ENCODE results near the gene ANKRD13B.
A peak's percentile ranks its signal among the peaks of the same experiment; 100 is the strongest.

Gene ANKRD13B

DNA sequence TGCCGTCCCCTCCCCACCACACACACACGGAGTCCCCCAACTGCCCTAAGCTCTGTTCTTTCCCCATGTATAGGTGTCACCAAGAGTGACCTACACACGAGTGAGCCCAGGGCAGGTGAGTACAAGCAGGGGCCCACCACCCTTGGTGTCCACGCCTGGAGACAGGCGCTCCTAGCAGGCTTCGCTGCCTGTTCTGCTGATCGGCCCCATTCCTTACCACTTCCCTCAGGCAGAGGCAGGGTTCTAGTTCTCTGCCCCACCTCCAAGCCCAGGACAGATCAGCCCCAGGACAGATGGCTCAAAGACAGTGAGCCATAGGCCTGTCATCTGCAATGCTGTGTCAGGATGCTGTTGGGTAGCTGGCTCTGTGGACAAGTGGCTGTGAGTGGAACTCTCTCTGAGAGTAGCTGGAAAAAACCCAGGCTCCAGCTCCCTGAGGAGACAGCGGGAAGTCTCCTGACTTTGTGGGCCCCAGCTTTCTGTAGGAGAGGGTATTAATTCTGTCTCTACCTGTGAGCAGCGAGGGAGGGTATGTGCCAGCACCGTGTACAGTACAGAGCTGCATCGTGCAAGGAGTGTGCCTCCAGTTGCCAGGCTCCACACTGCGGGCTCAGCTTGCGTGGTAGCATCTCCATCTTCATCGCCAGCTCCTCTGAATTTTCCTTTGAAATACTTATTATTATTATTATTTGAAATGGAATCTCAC is 23.5 kb upstream of the ANKRD13B start:
- no peak for DNase-seq

- no peak for DNase-seq
These were observed 22.4 kb upstream of the ANKRD13B start for GRCh38 chr17:29570521-29570920.

DNA sequence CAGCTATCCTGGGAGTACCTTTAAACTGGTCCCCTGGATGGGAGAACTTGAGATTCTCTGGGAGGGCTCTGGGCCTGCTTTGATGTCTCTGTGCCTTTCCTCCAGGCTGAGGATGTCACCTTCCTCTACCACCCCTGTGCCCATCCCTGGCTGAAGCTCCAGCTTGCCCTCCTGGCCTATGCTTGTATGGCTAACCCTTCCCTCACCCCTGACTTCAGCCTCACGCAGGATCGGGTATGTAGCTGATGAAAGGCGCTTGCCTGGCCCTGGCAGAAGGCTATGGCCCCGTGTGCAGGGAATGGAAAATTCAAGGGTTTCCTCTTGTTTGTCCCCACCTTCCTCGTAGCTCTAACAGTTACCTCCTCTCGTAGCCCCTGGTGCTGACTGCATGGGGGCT is 21.4 kb upstream of the ANKRD13B start:
- DNase-seq, result no peak

DNA sequence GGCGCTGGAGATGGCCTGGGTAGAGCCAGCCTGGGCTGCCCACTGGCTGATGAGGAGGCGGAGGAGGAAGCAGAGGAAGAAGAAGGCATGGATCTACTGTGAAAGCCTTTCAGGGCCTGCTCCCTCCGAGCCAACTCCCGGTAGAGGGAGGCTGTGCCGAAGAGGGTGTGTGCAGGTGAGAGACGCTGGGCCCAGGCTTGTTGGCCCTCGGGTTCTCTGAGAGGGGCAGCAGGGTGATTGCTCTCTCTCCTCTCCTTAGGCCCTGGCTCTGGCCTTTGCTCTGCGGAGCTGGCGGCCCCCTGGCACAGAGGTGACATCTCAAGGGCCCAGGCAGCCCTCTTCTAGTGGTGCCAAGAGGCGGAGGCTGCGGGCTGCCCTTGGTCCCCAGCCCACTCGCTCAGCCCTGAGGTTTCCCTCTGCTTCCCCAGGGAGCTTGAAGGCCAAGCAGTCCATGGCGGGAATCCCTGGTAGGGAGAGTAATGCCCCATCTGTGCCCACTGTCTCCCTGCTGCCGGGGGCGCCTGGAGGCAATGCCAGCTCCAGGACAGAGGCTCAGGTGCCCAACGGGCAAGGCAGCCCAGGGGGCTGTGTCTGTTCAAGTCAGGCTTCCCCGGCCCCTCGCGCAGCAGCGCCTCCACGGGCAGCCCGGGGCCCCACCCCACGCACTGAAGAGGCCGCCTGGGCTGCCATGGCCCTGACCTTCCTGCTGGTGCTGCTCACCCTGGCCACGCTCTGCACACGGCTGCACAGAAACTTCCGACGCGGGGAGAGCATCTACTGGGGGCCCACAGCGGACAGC is 20.9 kb upstream of the ANKRD13B start:
- no peak for DNase-seq

DNA sequence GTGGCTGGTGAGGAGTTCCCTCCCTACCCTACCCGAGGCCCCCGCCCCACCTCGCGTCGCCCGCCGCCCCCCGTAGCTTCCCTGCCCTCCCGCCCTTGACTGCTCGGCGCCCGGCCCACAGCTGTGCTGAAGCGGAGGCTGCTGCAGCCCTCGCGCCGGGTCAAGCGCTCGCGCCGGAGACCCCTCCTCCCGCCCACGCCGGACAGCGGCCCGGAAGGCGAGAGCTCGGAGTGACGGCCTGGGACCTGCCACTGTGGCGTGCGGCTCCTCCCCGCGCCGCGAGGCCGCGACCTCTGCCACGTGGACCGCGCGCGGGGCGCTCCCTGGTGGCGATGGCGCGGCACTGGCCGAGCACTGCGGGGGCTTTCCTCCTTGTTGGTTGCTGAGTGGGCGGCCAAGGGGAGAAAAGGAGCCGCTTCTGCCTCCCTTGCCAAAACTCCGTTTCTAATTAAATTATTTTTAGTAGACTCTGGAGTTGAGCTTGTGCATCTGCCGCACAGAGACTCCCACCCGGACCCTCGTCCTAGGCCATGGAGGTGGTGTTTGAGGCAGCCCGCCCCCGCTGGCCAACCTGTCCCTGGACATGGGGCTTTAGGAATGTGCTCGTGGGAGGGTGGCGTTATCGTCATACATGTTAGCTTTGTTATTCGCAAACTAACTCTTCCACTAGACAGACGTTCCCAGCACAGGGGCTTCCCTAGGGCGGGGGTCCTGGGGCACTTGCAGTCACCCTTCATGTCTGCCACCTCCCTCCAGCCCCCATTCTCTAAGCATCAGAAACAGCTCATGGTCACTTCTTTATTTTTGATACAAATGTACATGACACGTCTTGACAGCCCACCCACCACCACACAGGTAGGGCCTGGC is 20.0 kb upstream of the ANKRD13B start:
- no peak for DNase-seq

- no peak for DNase-seq
These were observed 19.4 kb upstream of the ANKRD13B start for GRCh38 chr17:29573558-29573869.

DNA sequence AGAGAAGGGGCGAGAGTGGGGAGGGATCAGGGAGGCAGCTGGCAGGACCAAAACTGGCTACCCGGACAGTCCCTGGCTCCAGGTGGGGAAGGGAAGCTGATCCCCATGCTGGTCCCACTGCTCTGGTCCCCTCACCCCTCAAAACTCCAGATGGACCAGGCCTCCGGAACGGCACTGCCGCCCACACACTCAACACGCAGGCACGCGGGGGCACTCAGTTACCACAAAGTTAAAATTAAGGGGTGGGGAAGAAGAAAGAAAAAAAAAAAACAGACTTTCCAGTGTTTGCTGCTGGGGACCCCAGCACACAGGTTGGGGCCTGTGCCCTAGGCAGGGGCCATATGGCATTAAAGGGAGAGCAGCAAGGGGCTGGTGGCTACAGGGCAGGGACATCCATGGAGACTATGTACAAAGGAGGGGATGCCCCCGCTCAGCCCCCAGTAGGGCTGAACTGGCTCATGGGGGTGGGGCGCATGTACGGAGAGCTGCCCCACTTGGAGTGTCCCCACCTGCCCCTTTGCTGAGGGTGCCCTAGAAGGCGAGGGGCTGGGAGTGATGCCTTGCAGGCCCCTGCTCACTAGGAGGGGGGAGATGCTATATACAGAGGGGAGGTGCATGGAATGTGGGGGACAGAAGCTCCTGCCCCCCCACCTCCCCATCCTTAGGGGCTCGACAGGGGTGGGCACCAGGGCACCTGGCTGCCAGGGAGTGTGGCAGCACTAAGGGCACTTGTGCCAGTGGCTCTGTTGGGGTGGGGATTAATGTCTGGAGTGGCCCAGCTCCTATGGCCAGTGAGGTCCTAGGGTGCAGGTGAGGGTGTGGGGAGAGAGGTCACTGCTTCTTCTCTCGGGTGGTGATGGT is 18.8 kb upstream of the ANKRD13B start:
- no peak for DNase-seq

GRCh38 chr17:29574732-29575510 is 18.0 kb upstream of the ANKRD13B start:
- DNase-seq, result no peak

- no peak for DNase-seq
These were observed 17.3 kb upstream of the ANKRD13B start for GRCh38 chr17:29575511-29576213.

- DNase-seq, result no peak
These were observed 16.5 kb upstream of the ANKRD13B start for GRCh38 chr17:29576214-29577000.

DNA sequence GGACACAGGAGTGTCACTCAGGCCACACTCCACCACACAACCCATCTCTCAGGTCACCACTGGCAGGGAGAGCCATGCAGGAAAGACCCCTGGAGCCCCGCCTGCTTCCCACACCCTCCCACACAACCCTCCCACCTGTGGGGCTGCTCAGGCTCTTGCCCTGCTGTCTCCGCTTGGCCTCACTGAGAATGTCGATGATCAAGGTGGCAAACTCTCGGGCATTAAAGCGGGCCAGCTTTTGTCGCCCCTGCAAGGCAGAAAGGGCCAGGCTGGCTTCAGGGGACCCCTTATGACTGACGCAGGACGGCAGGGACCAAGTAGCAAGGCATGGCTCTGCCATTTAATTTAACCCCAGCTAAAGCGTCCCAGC is 15.9 kb upstream of the ANKRD13B start:
- no peak for DNase-seq

DNA sequence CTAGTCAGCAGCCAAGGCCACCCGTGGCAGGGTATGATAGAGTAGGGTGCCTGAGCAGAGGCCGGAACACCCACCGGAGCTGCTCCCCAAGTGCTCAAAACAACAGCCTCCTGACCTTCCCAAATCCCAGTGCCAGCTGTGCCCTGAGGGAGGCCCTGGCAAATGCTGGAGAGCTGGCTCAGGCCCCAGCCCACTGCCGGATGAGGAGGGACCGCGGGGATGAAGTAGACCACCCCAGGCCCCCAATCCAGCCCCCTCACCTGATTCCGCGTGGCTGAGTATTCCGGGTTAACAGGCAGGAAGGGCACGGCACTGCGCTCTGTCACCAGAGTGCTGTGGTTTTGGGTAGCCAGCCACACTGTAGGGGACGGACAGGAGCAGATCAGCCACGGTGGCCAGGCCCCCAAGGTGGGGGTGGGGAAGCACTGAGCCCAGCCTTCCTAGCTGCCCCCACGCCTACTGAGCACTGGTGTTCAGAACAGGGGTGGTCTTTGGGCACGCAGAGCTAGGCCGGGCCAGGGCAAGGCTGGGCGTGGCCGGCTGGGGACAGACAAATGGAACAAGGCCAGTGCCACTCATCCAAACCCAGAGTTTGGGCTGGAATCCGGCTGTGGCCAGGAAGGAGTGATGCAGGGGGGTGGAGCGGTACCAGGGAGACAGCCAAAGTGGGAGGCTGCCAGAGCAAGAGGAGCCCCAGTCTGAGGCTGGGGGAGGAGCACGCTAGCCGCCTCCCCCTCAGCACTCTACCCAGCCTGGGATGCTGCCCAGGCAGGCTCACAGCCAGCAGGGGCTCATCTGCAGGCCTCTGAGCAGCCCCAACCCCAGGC is 15.3 kb upstream of the ANKRD13B start:
- DNase-seq, result no peak

GRCh38 chr17:29578626-29579485 is 14.1 kb upstream of the ANKRD13B start:
- DNase-seq, result no peak

DNA sequence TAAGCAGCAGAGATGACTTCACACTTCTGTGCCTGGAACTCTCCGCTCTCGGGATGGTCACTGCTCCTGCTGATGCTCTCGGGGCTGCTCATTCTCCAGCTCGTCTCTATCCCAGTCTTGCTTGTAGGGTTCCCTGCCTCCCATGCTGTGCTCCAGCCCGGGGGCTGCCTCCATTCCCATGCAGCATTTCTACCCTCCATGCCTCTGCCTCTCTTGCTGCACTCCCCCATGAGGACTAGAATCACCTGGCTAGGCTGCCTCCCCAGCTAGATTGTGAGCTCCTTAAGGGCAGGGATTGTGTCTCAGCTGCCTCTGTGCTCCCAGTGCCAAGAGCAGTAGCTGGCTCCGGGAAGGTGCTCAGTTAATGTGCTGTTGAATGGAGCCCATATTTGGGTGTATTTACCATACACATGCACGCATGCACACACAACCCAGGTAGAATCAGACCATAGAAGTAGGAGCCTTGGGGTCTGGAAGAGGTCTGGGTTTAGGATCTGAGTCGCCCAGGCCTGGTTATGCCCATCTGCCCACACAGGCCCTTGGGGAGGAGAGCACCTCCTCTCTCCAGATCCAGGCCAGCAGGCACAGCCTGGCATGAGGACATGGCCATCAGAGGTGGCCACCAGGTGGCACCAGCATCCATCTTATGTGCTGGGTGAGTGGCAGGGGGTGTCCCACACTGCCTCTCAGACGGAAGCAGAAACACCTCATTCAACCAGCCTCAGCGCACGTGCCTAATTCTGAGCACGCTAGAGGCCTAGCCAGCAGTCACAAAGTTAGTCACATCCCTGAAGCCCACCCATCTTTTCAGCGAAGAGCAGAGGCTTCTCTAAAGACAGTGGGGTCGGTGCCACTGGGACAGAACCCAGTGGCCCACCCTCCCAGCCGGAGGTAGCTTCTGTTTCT is 12.8 kb upstream of the ANKRD13B start:
- DNase-seq, result peak; percentile 62

DNA sequence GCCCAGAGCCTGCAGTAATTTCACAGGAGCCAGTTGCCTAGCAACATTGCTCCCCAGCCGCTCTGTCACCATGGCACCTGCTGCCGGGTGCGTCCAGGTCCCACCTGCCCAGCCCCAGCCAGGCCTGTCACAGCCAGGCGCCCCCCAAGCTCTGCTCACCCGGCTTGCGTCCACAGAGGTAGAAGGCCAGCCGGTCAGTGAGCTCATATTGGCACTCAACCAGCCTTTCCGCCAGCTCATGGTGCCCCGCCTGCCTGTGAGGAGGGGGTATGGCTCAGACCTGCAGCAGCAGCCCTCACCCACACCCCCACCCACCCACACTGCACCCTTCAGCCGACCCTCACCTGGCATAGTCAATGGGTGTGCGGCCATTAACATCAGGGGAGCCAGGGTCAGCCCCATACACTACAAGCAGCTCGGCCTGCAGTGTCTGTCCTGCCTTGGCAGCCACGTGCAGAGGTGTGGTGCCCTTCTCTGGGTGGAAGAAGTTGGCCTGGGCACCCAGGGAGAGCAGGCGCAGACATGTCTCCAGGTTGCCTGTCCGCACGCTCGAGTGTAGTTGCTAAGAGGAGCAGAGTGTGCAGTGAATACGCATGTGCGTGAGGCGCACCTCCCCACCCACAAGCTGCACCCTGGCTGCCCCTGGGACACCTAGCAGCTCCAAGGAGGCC is 11.2 kb upstream of the ANKRD13B start:
- DNase-seq, result peak; percentile 20

- DNase-seq, result no peak
These were observed 10.6 kb upstream of the ANKRD13B start for GRCh38 chr17:29582254-29582765.

DNA sequence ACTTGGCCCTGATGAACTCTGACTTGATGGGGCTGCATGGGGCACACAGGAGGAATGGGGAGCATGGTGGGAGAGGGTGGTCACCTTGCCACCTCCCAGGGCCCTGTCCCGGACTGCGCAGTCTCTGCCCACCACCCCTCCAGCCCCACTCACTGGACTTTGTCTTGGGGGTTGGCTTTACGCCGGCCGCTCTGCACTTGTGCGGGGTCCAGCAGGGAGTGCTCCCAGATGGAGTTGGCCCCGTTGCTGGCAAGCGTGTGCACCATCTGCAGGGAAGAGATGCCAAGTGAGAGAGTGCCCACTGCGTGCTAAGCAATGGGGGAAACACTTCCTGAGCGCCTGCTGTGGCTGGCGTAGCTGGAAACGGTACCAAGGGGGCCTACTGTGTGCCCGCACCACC is 10.2 kb upstream of the ANKRD13B start:
- no peak for DNase-seq

Measured in NCI-H146 (cell line).